Camera-type eye (tissue), 1 donor: ENCODE results near the gene TEX12. TPM values are rescaled to one million over a fixed set of nuclear protein-coding genes. Genes with fewer than 3 reads are reported as not detected.

ENCODE experiments used
- total RNA-seq: library from RNA; depleted of rRNA; stranded (reverse); fragments of >200 nt; gene quantifications from one replicate; pipeline ENCODE4 v1.2.3, GENCODE V29; 2014

The TEX12 gene, protein sequence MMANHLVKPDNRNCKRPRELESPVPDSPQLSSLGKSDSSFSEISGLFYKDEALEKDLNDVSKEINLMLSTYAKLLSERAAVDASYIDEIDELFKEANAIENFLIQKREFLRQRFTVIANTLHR
- 0.93 TPM for total RNA-seq

DNA sequence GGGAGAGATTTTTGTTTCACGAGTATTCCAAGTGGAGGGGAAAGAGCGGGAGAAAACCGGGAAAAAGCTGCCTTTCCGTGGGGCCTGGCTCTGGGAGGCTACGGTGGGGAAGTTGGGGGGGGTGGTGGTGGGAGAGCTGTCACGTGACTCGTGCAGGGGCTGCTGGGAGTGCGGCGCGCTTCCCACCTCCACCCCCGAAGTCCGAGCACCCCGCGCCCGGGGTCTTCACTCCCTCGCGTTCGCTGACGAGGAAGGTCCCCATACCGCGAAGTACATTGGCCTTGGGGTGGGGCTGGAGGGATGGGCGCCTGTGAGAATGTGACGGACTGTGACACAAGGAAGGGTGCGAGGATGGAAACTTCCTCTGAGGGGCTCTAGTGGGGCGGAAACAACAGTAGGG is at the start of gene TEX12:
Gene TEX12, plus strand, starts transcription at position 228 of the 400 bp plus-strand sequence. CDS start 1,897 bp downstream, outside the sequence.

DNA sequence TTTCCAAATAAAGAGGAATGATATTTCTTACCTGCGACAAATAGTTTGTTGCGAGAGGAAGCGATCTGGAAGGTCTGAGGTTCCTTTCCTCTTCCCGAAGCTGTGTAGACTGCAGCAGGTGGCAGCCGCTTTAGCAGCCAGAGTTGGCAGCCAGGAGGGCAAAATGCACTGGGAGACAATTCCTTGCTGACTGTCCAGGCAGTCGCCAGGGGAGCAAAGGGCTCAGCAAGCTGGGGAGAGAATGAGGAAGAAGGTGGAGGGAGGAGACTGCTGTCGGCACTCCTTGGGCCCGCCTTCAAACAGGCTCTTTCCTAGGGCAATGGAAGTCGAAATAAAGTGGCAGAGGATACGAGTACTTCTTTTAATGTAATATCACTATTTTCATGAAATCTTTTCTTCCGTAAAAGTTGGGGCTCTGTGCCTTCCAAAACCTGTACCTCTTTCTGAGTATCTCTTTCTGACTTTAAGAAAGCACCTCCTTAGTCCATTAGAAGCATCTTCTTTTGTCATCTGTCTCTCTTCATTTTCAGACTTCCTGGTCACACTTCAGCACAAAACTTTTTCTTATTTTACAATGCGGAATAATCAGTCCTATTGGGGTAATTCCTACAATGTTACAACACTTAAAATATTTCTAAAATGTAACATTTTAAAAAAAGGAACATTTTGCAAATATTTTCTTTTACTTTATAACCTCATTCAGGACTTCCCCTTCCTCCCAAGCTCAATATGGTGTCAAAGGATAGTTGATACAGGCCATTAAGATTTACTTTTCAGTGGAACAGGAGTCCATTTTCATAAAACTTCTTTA is 3.1 kb upstream of the TEX12 start, which contains the start of gene IL18:
Gene IL18, minus strand, starts transcription at position 220 of the 811 bp plus-strand sequence. CDS start 9,041 bp downstream, outside the sequence.

DNA sequence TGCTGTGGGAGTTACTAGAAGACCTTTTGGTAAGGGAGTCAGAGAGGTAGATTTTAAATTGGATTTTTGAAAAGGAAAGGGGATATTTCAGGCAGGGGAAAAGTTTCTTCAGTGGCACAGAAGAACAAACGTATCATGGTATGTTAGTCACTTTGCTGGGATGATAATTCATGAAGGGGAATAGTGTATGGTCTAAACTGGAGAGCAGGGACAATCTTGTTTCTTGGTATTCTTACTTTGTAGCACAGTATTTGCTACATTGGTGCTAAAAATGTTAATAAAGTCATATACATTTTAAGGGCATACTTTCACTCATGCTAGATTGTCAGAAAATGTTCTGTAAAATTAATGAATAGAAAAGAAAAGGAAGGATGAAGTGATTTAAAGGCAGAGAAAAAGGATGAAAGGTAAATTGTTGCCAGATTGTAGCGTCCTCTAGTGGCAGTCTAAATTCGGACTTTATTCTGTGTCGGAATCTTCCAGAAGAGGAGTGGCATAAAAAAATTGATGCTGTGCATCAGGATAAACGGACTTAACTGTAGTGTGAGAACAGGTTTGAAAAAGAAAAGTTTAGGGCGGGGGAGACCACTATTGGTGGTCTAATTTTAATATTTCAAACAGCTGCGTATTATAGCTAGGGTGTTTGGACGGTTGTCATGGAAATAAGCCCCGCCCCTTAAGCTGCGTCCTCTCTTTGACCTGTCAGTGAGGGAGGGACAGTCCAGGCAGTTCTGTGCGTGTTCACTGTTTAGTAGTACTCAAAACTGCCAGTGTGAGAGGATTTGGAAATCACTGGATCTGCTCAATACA is 7.8 kb downstream of the TEX12 start, which contains the start of gene BCO2:
Gene BCO2, plus strand, starts transcription at position 724 of the 810 bp plus-strand sequence. CDS start 90 bp downstream, outside the sequence.

Other genes with a start within 250 kb of the TEX12 start
- gene C11orf52, start 248.5 kb upstream of the TEX12 start, total RNA-seq = 1.3 TPM
- gene DIXDC1, start 230.0 kb upstream of the TEX12 start, total RNA-seq = 53.6 TPM
- 35.1 TPM for gene DLAT, start 142.0 kb upstream of the TEX12 start, total RNA-seq
- gene PIH1D2, start 93.4 kb upstream of the TEX12 start, total RNA-seq = 5.9 TPM
- gene NKAPD1, start 93.1 kb upstream of the TEX12 start, total RNA-seq = 31.3 TPM
- gene TIMM8B, start 80.6 kb upstream of the TEX12 start, total RNA-seq = 48.8 TPM
- gene SDHD, start 80.5 kb upstream of the TEX12 start, total RNA-seq = 70.3 TPM
- 4.4 TPM for gene IL18, start 3.3 kb upstream of the TEX12 start, total RNA-seq
- 16.1 TPM for gene BCO2, start 8.1 kb downstream of the TEX12 start, total RNA-seq
- gene PTS, start 59.1 kb downstream of the TEX12 start, total RNA-seq = 34.7 TPM
- not detected for gene PLET1, start 93.5 kb downstream of the TEX12 start, total RNA-seq